Common myeloid progenitor, CD34-positive (primary cell): ENCODE measurements around the gene NPPB.

Experiments used
- CTCF ChIA-PET: fragments of 350-600 bp; sonication (Branson Sonifier 250); formaldehyde crosslinking; loops from one replicate; lab custom pipeline; 2021; ENCODE audit warnings: antibody characterized with exemption; lab: Charles Lee
- POLR2A ChIA-PET: fragments of 350-600 bp; sonication (Branson Sonifier 250); formaldehyde crosslinking; loops from one replicate; lab custom pipeline; 2021; ENCODE audit warnings: antibody characterized with exemption; lab: Charles Lee
- DNase-seq, 3 donors: peaks; one replicate each; pipeline versions ENCODE4 v3.0.0 to v3.0.0-alpha.2; 2013
- H3K27ac ChIP-seq, 2 experiments: 1 replicate in 1 of 2; 2 replicates in 1 of 2; pipeline ENCODE4 v1.7.0; 2013; ENCODE audit warnings: inconsistent platforms in 2 of 2, low read length in 2 of 2, mild to moderate bottlenecking in 2 of 2, low read depth in 1 of 2, moderate library complexity in 1 of 2; ENCODE audit not compliant: severe bottlenecking in 2 of 2, insufficient read depth in 1 of 2, poor library complexity in 1 of 2
- H3K27me3 ChIP-seq, 5 experiments: replicated peaks in 2 of 5; 1 replicate in 3 of 5; 2 replicates in 2 of 5; pipeline versions ENCODE4 v1.6.1 to v1.7.0; 2013; ENCODE audit warnings: low read length in 4 of 5, mild to moderate bottlenecking in 2 of 5, moderate library complexity in 2 of 5, inconsistent platforms in 1 of 5; ENCODE audit not compliant: insufficient read depth in 5 of 5, control insufficient read depth in 4 of 5
- H3K36me3 ChIP-seq, 4 experiments: 1 replicate in 2 of 4; 2 replicates in 2 of 4; pipeline versions ENCODE4 v1.6.1 to v1.7.0; 2013; ENCODE audit warnings: low read length in 3 of 4, control low read depth in 1 of 4, mild to moderate bottlenecking in 1 of 4; ENCODE audit not compliant: control insufficient read depth in 4 of 4, insufficient read depth in 4 of 4
- H3K4me1 ChIP-seq, 4 experiments: 1 replicate in 3 of 4; 2 replicates in 1 of 4; pipeline versions ENCODE4 v1.6.1 to v1.7.1; 2013; ENCODE audit warnings: low read length in 3 of 4, mild to moderate bottlenecking in 3 of 4, control low read depth in 1 of 4, inconsistent platforms in 1 of 4, moderate library complexity in 1 of 4; ENCODE audit not compliant: control insufficient read depth in 4 of 4, insufficient read depth in 4 of 4; ENCODE audit errors: control extremely low read depth in 1 of 4
- H3K4me3 ChIP-seq, 7 experiments: 1 replicate in 4 of 7; 2 replicates in 3 of 7; pipeline versions ENCODE4 v1.5.1 to v1.7.0; 2013; ENCODE audit warnings: mild to moderate bottlenecking in 7 of 7, low read length in 6 of 7, moderate library complexity in 6 of 7, inconsistent platforms in 2 of 7, low read depth in 2 of 7, control low read depth in 1 of 7; ENCODE audit not compliant: insufficient read depth in 4 of 7, control insufficient read depth in 1 of 7; ENCODE audit errors: extremely low read depth in 1 of 7
- H3K9me3 ChIP-seq, 5 experiments: 1 replicate in 4 of 5; 2 replicates in 1 of 5; pipeline versions ENCODE4 v1.6.1 to v1.7.1; 2013; ENCODE audit warnings: low read length in 4 of 5, mild to moderate bottlenecking in 2 of 5, inconsistent platforms in 1 of 5, low read depth in 1 of 5, moderate library complexity in 1 of 5; ENCODE audit not compliant: control insufficient read depth in 4 of 5, insufficient read depth in 2 of 5; ENCODE audit errors: control extremely low read depth in 1 of 5
- WGBS: methylation state at CpG from one replicate; pipeline ENCODE4 v1.1.5; 2013; ENCODE audit not compliant: insufficient coverage; 5-methylcytosine and 5-hydroxymethylcytosine counted together

The NPPB gene

GRCh38 chr1:11858968-11859871 is 475 bp upstream of the NPPB start:
- no peak overlapping the region for H3K27ac ChIP-seq
- WGBS: 6% methylated on average over 39 of the region's 53 CpGs
- DNase-seq: peak; percentile 81 to 91 (median 90)
- H3K4me1 ChIP-seq: peaks cover 0 to 2% (median under 1%) of the 10 kb centered on the region in 4 experiments
- peaks cover 3 to 49% (median 22%) of the 10 kb centered on the region in 5 experiments for H3K27me3 ChIP-seq
- POLR2A ChIA-PET: interaction anchor here (1.0 kb wide), 1 partner anchor 49 kb away, joined by 5 read pairs; no protein-coding TSS in a partner anchor
- H3K4me3 ChIP-seq: no peak overlapping the region
- H3K9me3 ChIP-seq: no peaks in the 10 kb centered on the region
- CTCF ChIA-PET: interaction anchor here (0.8 to 2.8 kb wide), 4 partner anchors 11 to 21 kb away, joined by 3 to 12 read pairs (median 4); no protein-coding TSS in a partner anchor
- H3K36me3 ChIP-seq: no peaks in the 10 kb centered on the region

DNA sequence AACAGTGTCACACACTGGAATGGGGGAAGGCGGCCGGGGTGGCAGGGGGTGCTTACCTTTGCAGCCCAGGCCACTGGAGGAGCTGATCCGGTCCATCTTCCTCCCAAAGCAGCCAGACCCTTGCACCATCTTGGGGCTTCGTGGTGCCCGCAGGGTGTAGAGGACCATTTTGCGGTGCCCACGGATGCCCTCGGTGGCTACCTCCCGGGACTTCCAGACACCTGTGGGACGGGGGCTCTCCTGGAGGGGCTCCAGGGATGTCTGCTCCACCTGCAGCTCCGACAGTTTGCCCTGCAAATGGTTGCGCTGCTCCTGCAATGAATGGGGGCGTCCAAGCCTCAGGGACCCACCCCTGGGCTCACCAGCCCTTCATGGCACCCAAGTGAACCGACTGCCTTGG is 587 bp downstream of the NPPB start:
- Histone ChIP-seq H3K4me1 (peaks cover 0 to 2% (median under 1%) of the 10 kb centered on the region in 4 experiments), H3K36me3 (no peaks in the 10 kb centered on the region), H3K9me3 (no peaks in the 10 kb centered on the region), H3K27me3 (peaks cover 3 to 49% (median 22%) of the 10 kb centered on the region in 5 experiments), H3K27ac (no peak overlapping the region), H3K4me3 (no peak overlapping the region)
- WGBS: 84% methylated on average over 14 of the region's 14 CpGs
- POLR2A ChIA-PET: no interaction called here
- DNase-seq: no peak
- CTCF ChIA-PET: interaction anchor here (1.5 kb wide), 1 partner anchor 11 kb away, joined by 4 read pairs; no protein-coding TSS in a partner anchor

- 51% methylated on average over 5 of the region's 10 CpGs for WGBS
- ChIA-PET CTCF (interaction anchor here (1.4 to 1.5 kb wide), 2 partner anchors 12 to 19 kb away, joined by 3 to 4 read pairs; no protein-coding TSS in a partner anchor), POLR2A (no interaction called here)
- Histone ChIP-seq H3K9me3 (no peaks in the 10 kb centered on the region), H3K27me3 (peaks cover 3 to 49% (median 22%) of the 10 kb centered on the region in 5 experiments), H3K27ac (no peak overlapping the region), H3K4me3 (no peak overlapping the region), H3K4me1 (peaks cover 0 to 5% (median 2%) of the 10 kb centered on the region in 4 experiments), H3K36me3 (no peaks in the 10 kb centered on the region)
- DNase-seq: peak; percentile 21 to 85 (median 82)
Observed at GRCh38 chr1:11857164-11857851, 1.4 kb downstream of the NPPB start.

DNA sequence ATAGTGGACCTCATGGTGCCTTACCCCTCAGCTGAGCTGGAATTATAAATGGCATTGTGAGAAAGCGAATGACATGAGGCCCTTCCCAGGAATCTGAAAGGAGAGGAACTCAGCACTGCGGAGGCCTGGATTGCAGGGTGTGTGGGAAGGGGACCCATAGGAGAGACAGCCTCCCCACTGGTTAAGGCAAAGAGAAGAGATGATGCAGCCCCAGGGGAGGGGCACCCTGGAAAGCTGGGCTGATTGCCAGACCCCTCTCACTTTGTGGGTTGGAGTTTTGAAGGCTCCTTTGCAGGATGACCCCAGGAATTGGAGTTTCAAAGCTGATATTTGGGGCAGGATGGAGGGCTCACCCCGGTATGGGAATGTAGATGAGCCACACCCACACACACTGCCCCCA is 2.0 kb downstream of the NPPB start:
- no peak for DNase-seq
- no peaks in the 10 kb centered on the region for H3K36me3 ChIP-seq
- peaks cover 0 to 5% (median 2%) of the 10 kb centered on the region in 4 experiments for H3K4me1 ChIP-seq
- no peak overlapping the region for H3K4me3 ChIP-seq
- ChIA-PET POLR2A (no interaction called here), CTCF (interaction anchor here (1.4 to 1.5 kb wide), 2 partner anchors 13 to 19 kb away, joined by 3 to 4 read pairs; no protein-coding TSS in a partner anchor)
- WGBS: 83% methylated on average over 2 of the region's 3 CpGs
- H3K27me3 ChIP-seq: peaks cover 3 to 48% (median 19%) of the 10 kb centered on the region in 5 experiments
- H3K9me3 ChIP-seq: no peaks in the 10 kb centered on the region
- H3K27ac ChIP-seq: no peak overlapping the region

DNA sequence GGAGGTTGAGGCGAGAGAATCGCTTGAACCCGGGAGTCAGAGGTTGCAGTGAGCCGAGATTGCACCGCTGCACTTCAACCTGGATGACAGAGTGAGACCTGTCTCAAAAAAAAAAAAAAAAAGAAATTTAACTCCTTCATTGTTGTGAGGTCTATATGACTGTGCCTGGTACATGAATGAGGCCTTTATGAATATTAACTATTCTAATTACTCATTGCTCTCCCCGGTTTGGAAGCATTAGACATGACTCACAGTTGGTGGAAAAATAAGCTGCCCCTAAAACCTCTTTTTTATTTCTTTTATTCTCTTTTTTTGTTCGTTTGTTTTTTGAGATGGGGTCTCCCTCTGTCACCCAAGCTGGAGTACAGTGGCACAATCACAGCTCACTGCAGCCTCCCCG is 3.3 kb downstream of the NPPB start:
- H3K27me3 ChIP-seq: peaks cover 3 to 42% (median 19%) of the 10 kb centered on the region in 5 experiments
- H3K4me1 ChIP-seq: peaks cover 0 to 8% (median 2%) of the 10 kb centered on the region in 4 experiments
- H3K36me3 ChIP-seq: no peaks in the 10 kb centered on the region
- DNase-seq: no peak
- POLR2A ChIA-PET: no interaction called here
- 91% methylated on average over 6 of the region's 8 CpGs for WGBS
- H3K4me3 ChIP-seq: no peak overlapping the region
- no peaks in the 10 kb centered on the region for H3K9me3 ChIP-seq
- CTCF ChIA-PET: interaction anchor here (0.8 to 1.4 kb wide), 4 partner anchors 11 to 17 kb away, joined by 3 read pairs; no protein-coding TSS in a partner anchor
- no peak overlapping the region for H3K27ac ChIP-seq

GRCh38 chr1:11854519-11854918 is 4.2 kb downstream of the NPPB start:
- CTCF ChIA-PET: interaction anchor here (1.1 to 1.4 kb wide), 2 partner anchors 15 to 17 kb away, joined by 3 read pairs; no protein-coding TSS in a partner anchor
- peaks cover 0 to 37% (median 19%) of the 10 kb centered on the region in 5 experiments for H3K27me3 ChIP-seq
- POLR2A ChIA-PET: no interaction called here

More at GRCh38 chr1:11854519-11854918, 4.2 kb downstream of the NPPB start:
- Histone ChIP-seq H3K36me3 (no peaks in the 10 kb centered on the region), H3K4me1 (peaks cover 0 to 8% (median 2%) of the 10 kb centered on the region in 4 experiments), H3K27ac (no peak overlapping the region), H3K4me3 (no peak overlapping the region), H3K9me3 (no peaks in the 10 kb centered on the region)
- peak in 1 of 3 donors; percentile 6 for DNase-seq
- 56% methylated on average over 8 of the region's 8 CpGs for WGBS
